ENCODE data around the gene CCDC171. TPM values are rescaled to one million over a fixed set of nuclear protein-coding genes. Genes with fewer than 3 reads are reported as not detected.
A peak's percentile ranks its signal among the peaks of the same experiment; 100 is the strongest.

Gene CCDC171
- total RNA-seq, 5 donors from 2014 or later (not counting 1 experiment from before 2014, with no cell fraction given), result 0.79 to 1.7 (median 1.4) TPM

DNA sequence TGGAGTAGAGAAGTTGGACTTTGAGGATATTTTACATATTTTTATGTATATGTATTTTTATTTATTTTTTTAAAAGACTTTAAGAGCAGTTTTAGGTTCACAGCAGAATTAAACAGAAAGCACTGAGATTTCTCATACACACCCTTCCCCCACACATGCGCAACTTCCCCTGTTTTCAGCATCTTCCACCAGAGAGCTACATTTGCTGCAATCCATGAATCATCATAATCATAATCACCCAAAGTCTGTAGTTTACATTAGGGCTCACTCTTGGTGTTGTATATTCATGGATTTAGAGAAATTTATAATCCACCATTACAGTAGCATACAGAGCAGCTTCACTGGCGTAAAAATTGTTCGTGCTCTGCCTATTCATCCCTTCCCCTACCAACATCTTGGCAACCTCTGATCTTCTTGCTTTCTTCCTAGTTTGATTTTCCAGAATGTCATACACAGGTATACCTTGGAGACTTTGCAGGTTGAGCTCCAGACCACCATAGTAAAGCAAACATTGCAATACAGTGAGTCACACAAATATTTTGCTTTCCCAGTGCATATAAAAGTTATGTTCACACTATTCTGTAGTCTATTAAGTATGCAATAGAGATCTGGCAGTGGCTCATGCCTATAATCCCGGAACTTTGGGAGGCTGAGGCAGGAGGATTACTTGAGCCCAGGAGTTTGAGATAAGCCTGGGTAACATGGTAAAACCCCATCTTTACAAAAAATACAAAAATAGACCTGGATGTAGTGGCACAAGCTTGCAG is 9.6 kb upstream of the CCDC171 start:
- Mint-ChIP-seq H3K9me3 (no peaks in the 10 kb centered on the region), H3K27me3 (peaks cover 3 to 4% of the 10 kb centered on the region in 2 donors), H3K4me3 (no peak overlapping the region), H3K36me3 (no peaks in the 10 kb centered on the region), H3K4me1 (no peaks in the 10 kb centered on the region), H3K27ac (no peak overlapping the region)
- Histone ChIP-seq H3K4me1 (ENCODE audit: control insufficient read depth in 1 of 2, extremely low read depth in 1 of 2, insufficient read depth in 2 of 2, low read length in 2 of 2) (no peaks in the 10 kb centered on the region), H3K4me3 (ENCODE audit: control insufficient read depth in 1 of 2, extremely low read depth in 1 of 2, low read length in 1 of 2) (no peak overlapping the region), H3K27me3 (replicated peaks in 1 of 2; ENCODE audit: control insufficient read depth in 2 of 2, extremely low read depth in 1 of 2, insufficient read depth in 2 of 2, low read length in 1 of 2) (peaks cover 0 to 2% of the 10 kb centered on the region in 2 experiments), H3K9me3 (no peaks in the 10 kb centered on the region), H3K36me3 (ENCODE audit: control insufficient read depth in 2 of 2, extremely low read depth in 1 of 2, insufficient read depth in 1 of 2, low read length in 1 of 2) (no peaks in the 10 kb centered on the region), H3K27ac (ENCODE audit: low read length) (no peak overlapping the region)
- no peak for ATAC-seq (replicated peaks in 1 of 4)
- DNase-seq, result no peak
- ChIA-PET POLR2A (no interaction called here), CTCF (interaction anchor here in 1 of 2 donors (0.6 to 1.2 kb wide), 2 partner anchors 8 to 10 kb away, joined by 3 to 5 read pairs; no protein-coding TSS in a partner anchor)
- WGBS (ENCODE audit: insufficient coverage), result 100% methylated on average over 2 of the region's 4 CpGs

DNA sequence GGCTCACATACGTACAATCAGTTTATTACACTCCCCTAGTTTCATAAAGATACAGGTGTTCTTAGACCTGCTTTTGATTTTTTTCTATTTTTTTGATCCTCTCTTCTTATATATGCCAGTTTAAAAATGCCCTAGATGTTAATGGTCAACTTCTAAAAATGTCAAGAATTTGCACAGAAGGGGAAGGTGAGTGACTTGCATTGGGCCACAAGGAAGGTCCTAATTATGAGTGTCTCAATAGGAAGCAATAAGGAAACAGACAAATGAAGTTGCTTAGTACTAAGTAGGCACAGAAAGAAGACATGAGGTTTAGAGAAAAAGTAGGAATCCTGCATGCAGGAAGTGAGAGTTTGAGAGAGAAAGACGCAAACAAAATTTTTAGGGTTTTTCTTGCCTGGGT is 3.2 kb upstream of the CCDC171 start:
- CTCF ChIA-PET, result no interaction called here
- ATAC-seq (replicated peaks in 1 of 4) (no peak), DNase-seq (no peak)
- 100% methylated on average over 1 of the region's 2 CpGs for WGBS (ENCODE audit: insufficient coverage)
- H3K9me3 Mint-ChIP-seq, result no peaks in the 10 kb centered on the region
- peaks cover 4 to 20% of the 10 kb centered on the region in 2 experiments for H3K4me1 ChIP-seq (ENCODE audit: control insufficient read depth in 1 of 2, extremely low read depth in 1 of 2, insufficient read depth in 2 of 2, low read length in 2 of 2)
- no peak overlapping the region for H3K4me3 Mint-ChIP-seq
- H3K36me3 Mint-ChIP-seq, result no peaks in the 10 kb centered on the region
- no peaks in the 10 kb centered on the region for H3K36me3 ChIP-seq (ENCODE audit: control insufficient read depth in 2 of 2, extremely low read depth in 1 of 2, insufficient read depth in 1 of 2, low read length in 1 of 2)
- H3K27me3 ChIP-seq (replicated peaks in 1 of 2; ENCODE audit: control insufficient read depth in 2 of 2, extremely low read depth in 1 of 2, insufficient read depth in 2 of 2, low read length in 1 of 2), result peaks cover 0 to 3% of the 10 kb centered on the region in 2 experiments
- POLR2A ChIA-PET, result no interaction called here
- H3K27ac Mint-ChIP-seq, result no peak overlapping the region
- H3K27ac ChIP-seq (ENCODE audit: low read length), result no peak overlapping the region
- H3K4me1 Mint-ChIP-seq, result peaks cover 11 to 23% (median 15%) of the 10 kb centered on the region in 3 donors
- H3K27me3 Mint-ChIP-seq, result peaks cover 0 to 3% of the 10 kb centered on the region in 2 donors
- H3K9me3 ChIP-seq, result no peaks in the 10 kb centered on the region
- H3K4me3 ChIP-seq (ENCODE audit: control insufficient read depth in 1 of 2, extremely low read depth in 1 of 2, low read length in 1 of 2), result no peak overlapping the region

DNA sequence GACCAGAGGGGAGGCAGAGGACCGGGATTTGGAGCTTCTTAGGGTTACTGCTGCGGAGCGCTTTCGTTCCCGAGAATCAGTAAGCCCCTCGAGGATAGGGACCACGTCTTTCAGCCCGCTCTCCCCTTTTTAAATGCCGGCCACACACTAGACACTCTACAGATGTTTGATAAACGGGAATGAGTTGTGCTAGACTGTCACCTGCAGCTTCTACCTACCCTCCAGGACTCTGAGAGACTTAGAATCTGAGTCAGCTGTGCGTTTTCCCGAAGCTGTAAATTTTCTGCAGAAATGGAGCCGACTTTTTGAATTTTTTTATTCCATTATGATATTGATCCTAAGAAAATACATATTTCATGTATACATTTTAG is 670 bp downstream of the CCDC171 start:
- POLR2A ChIA-PET, result interaction anchor here (0.6 to 0.7 kb wide), 4 partner anchors 43 to 329 kb away, joined by 3 to 5 read pairs (median 4); no protein-coding TSS in a partner anchor
- Mint-ChIP-seq H3K36me3 (no peaks in the 10 kb centered on the region), H3K4me3 (peak overlapping the region; percentile 91 to 94 (median 93)), H3K9me3 (no peaks in the 10 kb centered on the region), H3K4me1 (peaks cover 11 to 23% (median 15%) of the 10 kb centered on the region in 3 donors), H3K27ac (peak overlapping the region in 1 of 2 donors; percentile 80), H3K27me3 (no peaks in the 10 kb centered on the region)
- 0% methylated on average over 1 of the region's 13 CpGs for WGBS (ENCODE audit: insufficient coverage)
- ATAC-seq (replicated peaks in 1 of 4) (peak in 3 of 4 experiments; percentile 3 to 7 (median 5)), DNase-seq (no peak)
- no peak overlapping the region for H3K27ac ChIP-seq (ENCODE audit: low read length)
- H3K9me3 ChIP-seq, result no peaks in the 10 kb centered on the region
- H3K27me3 ChIP-seq (replicated peaks in 1 of 2; ENCODE audit: control insufficient read depth in 2 of 2, extremely low read depth in 1 of 2, insufficient read depth in 2 of 2, low read length in 1 of 2), result peaks cover 0 to 3% of the 10 kb centered on the region in 2 experiments
- peaks cover 4 to 20% of the 10 kb centered on the region in 2 experiments for H3K4me1 ChIP-seq (ENCODE audit: control insufficient read depth in 1 of 2, extremely low read depth in 1 of 2, insufficient read depth in 2 of 2, low read length in 2 of 2)
- peak overlapping the region; percentile 76 to 96 for H3K4me3 ChIP-seq (ENCODE audit: control insufficient read depth in 1 of 2, extremely low read depth in 1 of 2, low read length in 1 of 2)
- CTCF ChIA-PET, result interaction anchor here in 1 of 2 donors (1.3 to 2.0 kb wide), 2 partner anchors 42 to 48 kb away, joined by 4 to 9 read pairs; partner anchors contain the start of gene PSIP1
- H3K36me3 ChIP-seq (ENCODE audit: control insufficient read depth in 2 of 2, extremely low read depth in 1 of 2, insufficient read depth in 1 of 2, low read length in 1 of 2), result no peaks in the 10 kb centered on the region

DNA sequence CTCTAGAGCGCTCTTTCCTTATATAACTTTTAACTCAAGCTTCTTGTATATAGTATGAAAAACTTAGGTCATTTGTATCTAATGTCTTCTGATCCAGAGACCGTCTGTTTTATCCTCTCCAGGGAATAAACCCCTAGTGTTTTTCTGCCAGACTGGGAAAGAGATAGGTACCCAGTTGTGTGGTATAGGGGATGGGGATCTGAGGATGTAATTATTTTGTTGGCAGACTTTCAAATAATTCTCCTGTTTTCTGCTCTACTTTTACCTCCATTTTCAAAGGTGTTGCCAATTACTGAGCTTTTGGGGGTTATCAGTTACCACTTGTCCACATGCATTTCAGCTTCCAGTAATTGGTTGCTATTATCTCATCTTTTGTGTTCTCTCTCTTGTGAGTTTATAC is 17.9 kb downstream of the CCDC171 start:
- Mint-ChIP-seq H3K9me3 (no peaks in the 10 kb centered on the region), H3K27ac (no peak overlapping the region), H3K36me3 (peaks cover 3% of the 10 kb centered on the region), H3K4me1 (no peaks in the 10 kb centered on the region), H3K4me3 (no peak overlapping the region), H3K27me3 (peaks cover 0 to 3% of the 10 kb centered on the region in 2 donors)
- Histone ChIP-seq H3K36me3 (ENCODE audit: control insufficient read depth in 2 of 2, extremely low read depth in 1 of 2, insufficient read depth in 1 of 2, low read length in 1 of 2) (no peaks in the 10 kb centered on the region), H3K27me3 (replicated peaks in 1 of 2; ENCODE audit: control insufficient read depth in 2 of 2, extremely low read depth in 1 of 2, insufficient read depth in 2 of 2, low read length in 1 of 2) (no peaks in the 10 kb centered on the region), H3K9me3 (no peaks in the 10 kb centered on the region), H3K4me1 (ENCODE audit: control insufficient read depth in 1 of 2, extremely low read depth in 1 of 2, insufficient read depth in 2 of 2, low read length in 2 of 2) (no peaks in the 10 kb centered on the region), H3K4me3 (ENCODE audit: control insufficient read depth in 1 of 2, extremely low read depth in 1 of 2, low read length in 1 of 2) (no peak overlapping the region), H3K27ac (ENCODE audit: low read length) (no peak overlapping the region)
- POLR2A ChIA-PET, result no interaction called here
- DNase-seq (no peak), ATAC-seq (replicated peaks in 1 of 4) (no peak)
- CTCF ChIA-PET, result no interaction called here
- no CpG with 5 or more reads among the region's 2 CpGs for WGBS (ENCODE audit: insufficient coverage)

DNA sequence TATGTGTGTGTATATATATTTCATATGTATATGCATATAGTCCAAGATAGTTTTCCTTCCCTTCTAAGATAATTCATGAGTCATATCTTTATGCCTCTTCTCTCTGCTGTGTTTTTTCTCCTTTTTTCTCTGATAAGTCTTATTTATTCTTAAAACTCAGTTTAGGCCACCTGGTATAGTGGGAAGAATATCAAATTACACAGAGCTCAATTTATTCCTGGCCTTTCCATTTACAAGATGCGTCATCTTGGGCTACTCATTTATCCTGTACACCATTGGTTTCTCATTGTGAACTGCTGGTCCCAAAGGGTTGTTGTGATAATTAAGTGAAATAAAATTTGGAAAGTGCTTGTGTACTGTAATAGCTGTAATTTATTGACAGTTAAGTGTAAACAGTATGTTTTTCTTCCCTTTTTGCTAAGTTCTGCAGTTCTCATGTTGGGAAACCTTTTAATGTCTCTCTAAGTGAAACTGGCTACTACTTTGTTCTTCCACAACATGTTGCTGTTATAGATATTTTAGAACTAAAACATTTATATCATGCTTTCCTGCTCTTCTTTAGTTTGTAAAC is 19.4 kb downstream of the CCDC171 start:
- Histone ChIP-seq H3K27me3 (replicated peaks in 1 of 2; ENCODE audit: control insufficient read depth in 2 of 2, extremely low read depth in 1 of 2, insufficient read depth in 2 of 2, low read length in 1 of 2) (no peaks in the 10 kb centered on the region), H3K27ac (ENCODE audit: low read length) (no peak overlapping the region), H3K4me1 (ENCODE audit: control insufficient read depth in 1 of 2, extremely low read depth in 1 of 2, insufficient read depth in 2 of 2, low read length in 2 of 2) (no peaks in the 10 kb centered on the region), H3K36me3 (ENCODE audit: control insufficient read depth in 2 of 2, extremely low read depth in 1 of 2, insufficient read depth in 1 of 2, low read length in 1 of 2) (no peaks in the 10 kb centered on the region), H3K9me3 (no peaks in the 10 kb centered on the region), H3K4me3 (ENCODE audit: control insufficient read depth in 1 of 2, extremely low read depth in 1 of 2, low read length in 1 of 2) (no peak overlapping the region)
- WGBS (ENCODE audit: insufficient coverage), result no CpG with 5 or more reads among the region's 1 CpG
- DNase-seq (no peak), ATAC-seq (replicated peaks in 1 of 4) (no peak)
- peaks cover 3% of the 10 kb centered on the region for H3K36me3 Mint-ChIP-seq
- H3K4me3 Mint-ChIP-seq, result no peak overlapping the region
- H3K27ac Mint-ChIP-seq, result no peak overlapping the region
- H3K27me3 Mint-ChIP-seq, result peaks cover 0 to 3% of the 10 kb centered on the region in 2 donors
- H3K9me3 Mint-ChIP-seq, result no peaks in the 10 kb centered on the region
- ChIA-PET CTCF (no interaction called here), POLR2A (no interaction called here)
- no peaks in the 10 kb centered on the region for H3K4me1 Mint-ChIP-seq

DNA sequence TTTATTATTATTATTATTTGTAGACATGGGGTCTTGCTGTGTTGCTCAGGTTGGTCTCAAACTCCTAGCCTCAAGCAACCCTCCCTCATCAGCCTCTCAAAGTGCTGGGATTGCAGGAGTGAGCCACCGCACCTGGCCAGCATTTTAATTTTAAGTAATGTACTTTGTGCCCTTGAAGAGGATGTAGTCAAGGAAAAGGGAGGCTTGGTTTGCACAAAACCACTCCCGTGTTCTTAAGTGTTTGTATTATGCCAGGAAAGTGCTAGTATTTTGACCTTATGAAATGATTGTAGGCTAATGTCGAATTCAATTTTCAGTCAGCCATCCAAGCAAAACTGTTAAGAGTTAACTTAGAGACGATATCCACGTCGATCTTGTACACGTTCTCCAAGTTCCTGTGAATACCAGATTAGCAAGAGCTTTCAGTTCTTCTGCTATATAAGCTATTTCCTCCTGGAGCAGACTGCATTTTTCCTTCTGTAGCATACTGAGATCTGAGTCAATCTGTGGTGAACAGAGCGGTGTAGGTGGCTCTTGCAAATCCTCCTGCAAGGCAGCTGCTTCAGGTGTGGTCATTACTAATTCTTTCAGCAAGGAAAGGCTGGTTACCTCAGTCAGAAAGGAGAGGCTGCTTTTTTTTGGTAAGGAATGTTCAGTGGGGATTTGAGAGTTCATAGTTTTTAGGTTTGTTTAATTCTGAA is 23.7 kb downstream of the CCDC171 start:
- whole genome bisulfite sequencing (ENCODE audit: insufficient coverage), result 94% methylated on average over 2 of the region's 8 CpGs
- POLR2A ChIA-PET, result no interaction called here
- Mint-ChIP-seq H3K27ac (no peak overlapping the region), H3K27me3 (peaks cover 0 to 3% of the 10 kb centered on the region in 2 donors), H3K9me3 (no peaks in the 10 kb centered on the region), H3K4me1 (no peaks in the 10 kb centered on the region), H3K4me3 (no peak overlapping the region), H3K36me3 (peaks cover 3% of the 10 kb centered on the region)
- Histone ChIP-seq H3K27ac (ENCODE audit: low read length) (no peak overlapping the region), H3K27me3 (replicated peaks in 1 of 2; ENCODE audit: control insufficient read depth in 2 of 2, extremely low read depth in 1 of 2, insufficient read depth in 2 of 2, low read length in 1 of 2) (no peaks in the 10 kb centered on the region), H3K4me1 (ENCODE audit: control insufficient read depth in 1 of 2, extremely low read depth in 1 of 2, insufficient read depth in 2 of 2, low read length in 2 of 2) (no peaks in the 10 kb centered on the region), H3K4me3 (ENCODE audit: control insufficient read depth in 1 of 2, extremely low read depth in 1 of 2, low read length in 1 of 2) (no peak overlapping the region), H3K9me3 (no peaks in the 10 kb centered on the region), H3K36me3 (ENCODE audit: control insufficient read depth in 2 of 2, extremely low read depth in 1 of 2, insufficient read depth in 1 of 2, low read length in 1 of 2) (no peaks in the 10 kb centered on the region)
- DNase-seq (no peak), ATAC-seq (replicated peaks in 1 of 4) (no peak)
- CTCF ChIA-PET, result no interaction called here
